ENCODE data around the gene SLC51A. TPM values are rescaled to one million over a fixed set of nuclear protein-coding genes. Genes with fewer than 3 reads are reported as not detected.

SLC51A gene
- total and polyA plus RNA-seq, 7 donors, result 0.31 to 0.44 (median 0.39) TPM; not detected in 3

DNA sequence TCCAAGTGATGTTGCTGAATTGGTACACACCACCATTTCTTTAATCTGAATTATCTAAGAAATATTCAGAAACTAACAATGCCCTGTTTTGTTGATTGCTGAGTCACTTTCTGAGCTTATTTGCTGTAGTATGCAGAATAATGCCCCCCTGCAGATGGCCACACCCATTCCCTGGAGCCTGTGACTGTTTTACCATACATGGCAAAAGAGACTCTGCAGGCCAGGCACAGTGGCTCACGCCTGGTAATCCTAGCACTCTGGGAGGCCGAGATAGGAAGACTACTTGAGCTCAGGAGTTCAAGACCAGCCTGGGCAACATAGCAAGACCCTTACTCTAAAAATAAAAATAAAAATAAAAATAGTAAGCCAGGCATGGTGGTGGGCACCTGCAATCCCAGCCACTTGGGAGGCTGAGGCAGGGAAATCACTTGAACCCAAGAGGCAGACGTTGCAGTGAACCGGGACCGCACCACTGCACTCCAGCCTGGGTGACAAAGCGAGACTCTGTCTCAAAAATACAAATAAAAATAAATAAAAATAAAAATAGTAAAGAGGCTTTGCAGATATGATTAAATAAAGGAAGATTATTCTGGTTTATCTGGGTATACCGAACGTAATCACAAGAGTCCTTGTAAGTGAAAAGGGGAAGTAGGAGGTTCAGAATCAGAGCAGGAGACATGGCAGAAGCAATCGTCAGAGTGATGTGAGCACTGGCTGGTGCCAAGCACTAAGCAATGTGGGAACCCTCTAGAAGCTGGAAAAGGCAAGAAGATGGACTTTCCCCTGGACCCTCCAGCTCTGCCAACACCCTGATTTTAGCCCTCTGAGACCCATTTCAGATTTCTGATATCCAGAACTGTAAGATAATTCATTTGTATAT lies 52.2 kb downstream of the SLC51A start:
- Histone ChIP-seq H3K9me3 (peaks cover 2% of the 10 kb centered on the region), H3K27me3 (ENCODE audit: insufficient read depth in 3 of 3, low read length in 2 of 3) (no peaks in the 10 kb centered on the region), H3K4me3 (no peak overlapping the region), H3K36me3 (ENCODE audit: insufficient read depth in 1 of 2, low read depth in 1 of 2) (peaks cover 6 to 71% of the 10 kb centered on the region in 2 donors), H3K27ac (no peak overlapping the region), H3K4me1 (peaks cover 10% of the 10 kb centered on the region)
- intact Hi-C loops (cut with DNase I), result no loop called here
- TF ChIP-seq, protein P1, sequence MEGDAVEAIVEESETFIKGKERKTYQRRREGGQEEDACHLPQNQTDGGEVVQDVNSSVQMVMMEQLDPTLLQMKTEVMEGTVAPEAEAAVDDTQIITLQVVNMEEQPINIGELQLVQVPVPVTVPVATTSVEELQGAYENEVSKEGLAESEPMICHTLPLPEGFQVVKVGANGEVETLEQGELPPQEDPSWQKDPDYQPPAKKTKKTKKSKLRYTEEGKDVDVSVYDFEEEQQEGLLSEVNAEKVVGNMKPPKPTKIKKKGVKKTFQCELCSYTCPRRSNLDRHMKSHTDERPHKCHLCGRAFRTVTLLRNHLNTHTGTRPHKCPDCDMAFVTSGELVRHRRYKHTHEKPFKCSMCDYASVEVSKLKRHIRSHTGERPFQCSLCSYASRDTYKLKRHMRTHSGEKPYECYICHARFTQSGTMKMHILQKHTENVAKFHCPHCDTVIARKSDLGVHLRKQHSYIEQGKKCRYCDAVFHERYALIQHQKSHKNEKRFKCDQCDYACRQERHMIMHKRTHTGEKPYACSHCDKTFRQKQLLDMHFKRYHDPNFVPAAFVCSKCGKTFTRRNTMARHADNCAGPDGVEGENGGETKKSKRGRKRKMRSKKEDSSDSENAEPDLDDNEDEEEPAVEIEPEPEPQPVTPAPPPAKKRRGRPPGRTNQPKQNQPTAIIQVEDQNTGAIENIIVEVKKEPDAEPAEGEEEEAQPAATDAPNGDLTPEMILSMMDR (IDR thresholded peaks at IDR 0.05), result no peak
- ATAC-seq (no peak), DNase-seq (no peak)
- 73 to 77% (median 75%) methylated on average over 9 of the region's 9 CpGs for WGBS, 3 donors

DNA sequence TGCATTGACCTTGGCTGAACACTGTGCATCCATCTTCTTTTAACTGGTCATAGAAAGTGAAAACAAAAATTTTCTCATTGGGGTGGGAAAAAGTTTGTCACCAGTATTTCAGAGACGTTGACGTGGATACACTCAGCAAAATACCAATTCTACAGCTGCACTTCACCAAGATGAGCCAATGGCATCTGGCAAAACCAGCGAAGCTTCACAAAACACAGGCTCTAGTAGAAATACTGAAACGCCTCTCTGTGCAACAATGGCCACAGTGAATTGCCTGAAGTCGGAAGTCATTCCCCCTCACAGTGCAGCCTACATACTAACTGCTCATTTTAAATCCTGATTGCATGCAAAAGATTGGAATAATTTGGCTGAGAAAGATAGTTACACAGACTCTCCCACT lies 54.2 kb downstream of the SLC51A start:
- H3K4me1 ChIP-seq, result peaks cover 10% of the 10 kb centered on the region
- H3K9me3 ChIP-seq, result peaks cover 4% of the 10 kb centered on the region
- intact Hi-C loops (cut with DNase I), result no loop called here
- ATAC-seq (no peak), DNase-seq (no peak)
- TF ChIP-seq, protein P1 (IDR thresholded peaks at IDR 0.05), result no peak
- WGBS, 3 donors, result 91 to 98% (median 94%) methylated on average over 5 of the region's 5 CpGs
- H3K36me3 ChIP-seq (ENCODE audit: insufficient read depth in 1 of 2, low read depth in 1 of 2), result peaks cover 6 to 54% of the 10 kb centered on the region in 2 donors
- H3K4me3 ChIP-seq, result no peak overlapping the region
- no peaks in the 10 kb centered on the region for H3K27me3 ChIP-seq (ENCODE audit: insufficient read depth in 3 of 3, low read length in 2 of 3)
- no peak overlapping the region for H3K27ac ChIP-seq

DNA sequence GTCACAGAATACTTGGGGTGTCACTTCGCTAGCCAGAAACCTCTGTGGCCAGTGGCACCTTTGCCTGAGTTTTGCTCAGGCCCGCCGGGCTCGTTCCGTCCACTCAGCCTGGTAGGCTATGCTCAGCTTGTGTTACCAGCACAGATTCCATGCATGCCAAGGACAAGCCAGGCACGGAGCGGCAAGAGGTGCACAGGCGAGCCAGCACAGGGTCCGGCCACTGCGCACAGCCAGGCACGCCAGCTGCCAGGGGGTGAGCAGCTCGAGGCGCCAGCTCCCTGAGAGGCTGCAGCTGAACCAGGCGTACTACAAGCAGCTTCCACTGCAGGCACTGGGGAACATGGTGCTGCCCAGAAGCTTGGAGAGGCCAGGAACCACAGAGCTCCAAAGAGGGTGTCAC lies 56.5 kb downstream of the SLC51A start:
- intact Hi-C loops (cut with DNase I), result no loop called here
- WGBS, 3 donors, result 38 to 75% (median 39%) methylated on average over 14 of the region's 14 CpGs
- ATAC-seq (peak; percentile 89 to 97 (median 93)), DNase-seq (peak; percentile 30 to 72)
- H3K36me3 ChIP-seq (ENCODE audit: insufficient read depth in 1 of 2, low read depth in 1 of 2), result peaks cover 6 to 31% of the 10 kb centered on the region in 2 donors
- H3K27me3 ChIP-seq (ENCODE audit: insufficient read depth in 3 of 3, low read length in 2 of 3), result no peaks in the 10 kb centered on the region
- H3K9me3 ChIP-seq, result peaks cover 4% of the 10 kb centered on the region
- TF ChIP-seq, protein P1 (IDR thresholded peaks at IDR 0.05), result no peak
- no peak overlapping the region for H3K4me3 ChIP-seq
- H3K27ac ChIP-seq, result peak overlapping the region; percentile 68
- peaks cover 10% of the 10 kb centered on the region for H3K4me1 ChIP-seq

DNA sequence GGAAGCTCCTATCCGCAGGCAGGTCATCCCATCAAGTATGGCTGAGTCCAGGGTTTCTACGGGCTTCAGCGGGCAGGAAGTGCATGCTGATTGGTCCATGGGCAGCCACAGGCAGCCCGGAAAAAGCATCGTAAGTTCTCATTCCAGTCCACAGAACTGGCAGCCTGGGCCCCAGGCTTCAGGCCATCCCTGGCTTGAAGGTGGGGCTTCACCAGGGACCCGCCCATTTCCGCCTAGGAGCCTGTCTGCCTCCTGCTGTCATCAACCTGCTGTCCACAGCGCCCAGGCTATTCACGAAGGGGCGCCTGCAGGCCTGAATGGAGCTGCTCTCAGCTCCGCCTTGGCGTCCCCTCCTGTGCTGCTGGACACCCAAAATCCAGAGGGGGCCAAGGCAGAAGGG lies 57.3 kb downstream of the SLC51A start:
- peaks cover 4% of the 10 kb centered on the region for H3K9me3 ChIP-seq
- no peak for DNase-seq
- no peak overlapping the region for H3K4me3 ChIP-seq
- TF ChIP-seq, protein P1 (IDR thresholded peaks at IDR 0.05), result no peak
- ATAC-seq, result no peak
- H3K4me1 ChIP-seq, result peaks cover 16% of the 10 kb centered on the region
- WGBS, 3 donors, result 94 to 98% (median 96%) methylated on average over 12 of the region's 12 CpGs
- no peaks in the 10 kb centered on the region for H3K27me3 ChIP-seq (ENCODE audit: insufficient read depth in 3 of 3, low read length in 2 of 3)
- intact Hi-C loops (cut with DNase I), result no loop called here
- H3K36me3 ChIP-seq (ENCODE audit: insufficient read depth in 1 of 2, low read depth in 1 of 2), result peaks cover 6 to 23% of the 10 kb centered on the region in 2 donors
- H3K27ac ChIP-seq, result no peak overlapping the region

Data from psoas muscle (tissue), 8 donors.